CD4-positive, alpha-beta T cell treated with Interleukin-4 for 4 hours (primary cell): ENCODE measurements around the gene FANCD2OS.
"Not testable (repeated sequence)": the region's sequence is repeated elsewhere in the genome, so short reads cannot be mapped to it uniquely, and the experiment has no call there.

Experiments
- DNase-seq: peaks from one replicate; pipeline ENCODE4 v3.0.0-alpha.2; 2020

Gene FANCD2OS

DNA sequence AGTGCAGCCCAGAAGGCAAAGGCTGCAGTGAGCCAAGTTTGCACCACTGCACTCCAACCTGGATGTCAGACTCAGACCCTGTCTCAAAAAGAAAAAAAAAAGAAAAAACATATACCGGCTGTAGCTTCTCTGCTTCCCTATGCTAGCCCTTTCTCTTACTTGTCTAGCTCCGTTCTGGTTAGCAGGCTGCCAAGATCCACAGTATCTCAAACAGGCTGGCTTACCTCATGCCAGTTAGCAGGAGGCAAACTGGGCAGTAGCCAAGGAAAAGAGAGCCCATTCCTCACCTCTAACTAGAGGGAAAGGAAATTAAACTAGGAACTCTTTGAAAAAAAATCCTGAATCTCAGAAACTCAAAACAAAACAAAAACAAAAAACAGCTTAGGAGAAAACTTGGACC, 16.7 kb downstream of the FANCD2OS start:
- DNase-seq, result not testable (repeated sequence)

DNA sequence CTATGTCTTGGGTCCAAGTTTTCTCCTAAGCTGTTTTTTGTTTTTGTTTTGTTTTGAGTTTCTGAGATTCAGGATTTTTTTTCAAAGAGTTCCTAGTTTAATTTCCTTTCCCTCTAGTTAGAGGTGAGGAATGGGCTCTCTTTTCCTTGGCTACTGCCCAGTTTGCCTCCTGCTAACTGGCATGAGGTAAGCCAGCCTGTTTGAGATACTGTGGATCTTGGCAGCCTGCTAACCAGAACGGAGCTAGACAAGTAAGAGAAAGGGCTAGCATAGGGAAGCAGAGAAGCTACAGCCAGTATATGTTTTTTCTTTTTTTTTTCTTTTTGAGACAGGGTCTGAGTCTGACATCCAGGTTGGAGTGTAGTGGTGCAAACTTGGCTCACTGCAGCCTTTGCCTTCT, 17.3 kb downstream of the FANCD2OS start:
- DNase-seq, result not testable (repeated sequence)

DNA sequence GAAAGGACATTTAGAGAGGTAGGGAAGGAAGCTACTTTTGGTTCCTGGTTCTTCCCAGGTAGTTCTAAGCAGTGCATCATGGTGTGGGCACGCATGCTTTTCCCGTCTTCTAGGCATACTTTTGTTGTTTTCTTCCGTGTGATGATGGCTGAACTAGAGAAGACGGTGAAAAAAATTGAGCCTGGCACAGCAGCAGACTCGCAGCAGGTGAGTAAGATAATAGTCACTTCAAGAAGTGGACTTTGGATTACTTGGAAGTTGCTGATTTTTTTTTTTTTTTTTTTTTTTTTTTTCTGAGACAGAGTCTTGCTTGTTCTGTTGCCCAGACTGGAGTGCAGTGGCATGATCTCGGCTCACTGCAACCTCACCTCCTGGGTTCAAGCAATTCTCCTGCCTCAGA, 17.9 kb downstream of the FANCD2OS start:
- no peak for DNase-seq

DNA sequence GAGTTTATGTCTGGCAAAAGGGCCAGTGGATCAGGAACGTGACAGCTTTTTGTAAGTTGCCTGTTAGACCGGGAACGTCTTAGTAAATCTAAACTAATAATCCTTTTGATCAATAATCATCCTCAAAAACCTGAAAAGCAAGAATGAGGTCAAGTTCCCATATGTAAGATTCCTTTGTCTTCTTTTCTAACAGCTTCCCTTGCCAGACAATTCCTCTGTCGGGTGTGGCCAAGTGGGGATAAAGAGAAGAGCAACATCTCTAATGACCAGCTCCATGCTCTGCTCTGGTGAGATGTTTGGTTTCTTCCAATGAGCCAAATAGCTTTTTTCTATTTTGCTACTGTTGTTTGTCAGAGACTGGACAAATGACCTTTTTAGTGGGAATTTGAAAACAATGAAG, 19.8 kb downstream of the FANCD2OS start:
- no peak for DNase-seq

DNA sequence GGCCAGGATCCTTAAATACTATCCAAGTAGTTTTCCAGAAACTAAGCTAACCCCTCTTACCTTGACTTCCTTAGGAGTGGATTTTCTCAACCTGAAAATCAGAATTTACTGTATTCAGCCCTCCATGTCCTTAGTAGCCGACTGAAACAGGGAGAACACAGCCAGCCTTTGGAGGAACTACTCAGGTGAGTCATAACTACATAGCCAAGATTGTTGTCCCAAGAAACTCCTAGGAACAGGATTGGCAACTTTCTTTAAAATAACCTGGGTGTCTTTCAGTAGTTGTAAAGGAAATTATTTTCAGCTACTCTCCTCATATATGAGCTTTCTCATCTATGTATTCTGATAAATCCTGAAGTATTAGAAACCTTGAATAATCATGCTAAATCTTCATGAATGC, 22.3 kb downstream of the FANCD2OS start:
- DNase-seq, result no peak

DNA sequence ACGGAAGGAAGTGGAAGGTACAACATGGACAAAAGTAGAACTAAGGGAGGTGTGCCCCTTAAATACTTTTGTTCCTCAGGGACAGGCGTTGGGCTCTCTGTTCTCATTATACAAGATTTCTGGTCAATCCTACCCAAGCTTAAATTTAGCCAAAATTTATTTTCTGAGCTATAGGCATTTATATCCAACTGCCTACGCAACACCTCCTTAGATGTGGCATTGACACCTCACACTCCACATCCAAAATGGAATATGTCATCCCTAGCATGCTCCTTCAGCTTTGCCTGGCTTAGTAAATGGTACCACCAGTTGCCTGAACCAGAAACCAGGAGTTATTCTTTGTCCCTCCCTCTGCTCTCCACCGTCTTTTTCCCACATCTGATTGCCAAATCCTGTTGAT, 26.2 kb downstream of the FANCD2OS start:
- DNase-seq, result no peak

DNA sequence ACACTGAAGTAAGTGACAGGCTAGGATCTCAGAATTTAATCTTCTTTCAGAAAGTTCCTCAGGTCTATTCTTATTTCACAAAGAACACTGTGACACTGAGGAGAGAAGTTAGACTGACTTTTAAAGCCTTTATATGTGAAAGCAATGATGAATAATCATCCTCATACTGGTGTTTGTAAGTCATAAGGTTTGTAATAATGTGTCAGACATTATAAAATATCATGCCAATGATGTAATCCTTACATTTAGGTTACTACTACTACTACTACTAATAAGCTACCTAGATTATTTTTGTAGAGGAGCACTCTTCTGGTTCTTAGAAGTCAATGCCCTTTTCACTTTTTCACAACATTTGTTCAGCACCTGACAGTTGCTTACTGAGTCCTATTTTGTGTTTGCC, 33.4 kb downstream of the FANCD2OS start:
- no peak for DNase-seq

DNA sequence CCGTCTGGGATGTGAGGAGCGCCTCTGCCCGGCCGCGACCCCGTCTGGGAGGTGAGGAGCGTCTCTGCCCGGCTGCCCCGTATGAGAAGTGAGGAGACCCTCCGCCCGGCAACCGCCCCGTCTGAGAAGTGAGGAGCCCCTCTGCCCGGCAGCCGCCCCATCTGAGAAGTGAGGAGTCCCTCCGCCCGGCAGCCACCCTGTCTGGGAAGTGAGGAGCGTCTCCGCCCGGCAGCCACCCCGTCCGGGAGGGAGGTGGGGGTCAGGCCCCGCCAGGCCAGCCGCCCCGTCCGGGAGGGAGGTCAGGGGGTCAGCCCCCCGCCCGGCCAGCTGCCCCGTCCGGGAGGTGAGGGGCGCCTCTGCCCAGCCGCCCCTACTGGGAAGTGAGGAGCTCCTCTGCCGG, 38.0 kb downstream of the FANCD2OS start:
- DNase-seq, result not testable (repeated sequence)

DNA sequence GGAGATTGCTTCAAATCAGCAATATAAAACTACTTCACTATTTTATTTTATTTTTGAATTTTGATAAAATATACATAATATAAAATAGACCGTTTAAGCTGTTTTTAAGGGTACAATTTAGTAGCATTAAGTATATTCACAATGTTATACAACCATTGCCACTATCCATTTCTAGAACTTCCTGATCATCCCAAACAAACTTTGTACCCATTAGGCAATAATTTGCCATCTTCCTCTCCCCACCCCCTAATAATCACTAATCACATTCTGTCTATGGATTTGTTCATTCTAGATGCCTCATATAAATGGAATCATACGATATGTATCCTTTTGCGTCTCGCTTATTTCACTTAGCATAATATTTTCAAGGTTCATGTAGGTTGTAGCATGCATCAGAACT, 53.0 kb downstream of the FANCD2OS start:
- no peak for DNase-seq
